Endothelial cell (in vitro differentiated cells): ENCODE data around the gene CLEC4F. TPM values are rescaled to one million over a fixed set of nuclear protein-coding genes. Genes with fewer than 3 reads are reported as not detected.
A peak's percentile ranks its signal among the peaks of the same experiment; 100 is the strongest.

ENCODE experiments used
- DNase-seq: peaks from one replicate; pipeline ENCODE4 v3.0.0; 2021; ENCODE audit warnings: low spot score
- H3K27ac Mint-ChIP-seq: one replicate; pipeline ENCODE4 v1.8.0; 2021; ENCODE audit warnings: mixed read lengths, inconsistent platforms; ENCODE audit not compliant: unreplicated experiment
- H3K27me3 Mint-ChIP-seq: one replicate; pipeline ENCODE4 v1.8.0; 2021; ENCODE audit warnings: mild to moderate bottlenecking, moderate library complexity, mixed read lengths, inconsistent platforms; ENCODE audit not compliant: unreplicated experiment
- H3K36me3 Mint-ChIP-seq: one replicate; pipeline ENCODE4 v1.8.0; 2021; ENCODE audit warnings: mild to moderate bottlenecking, low read depth, mixed read lengths, inconsistent platforms; ENCODE audit not compliant: unreplicated experiment
- H3K4me1 Mint-ChIP-seq: one replicate; pipeline ENCODE4 v1.8.0; 2021; ENCODE audit warnings: mild to moderate bottlenecking, mixed read lengths, inconsistent platforms; ENCODE audit not compliant: unreplicated experiment
- H3K4me3 Mint-ChIP-seq: one replicate; pipeline ENCODE4 v1.8.0; 2021; ENCODE audit warnings: mild to moderate bottlenecking, mixed read lengths, inconsistent platforms; ENCODE audit not compliant: unreplicated experiment
- H3K9me3 Mint-ChIP-seq: one replicate; pipeline ENCODE4 v1.8.0; 2021; ENCODE audit warnings: mixed read lengths, inconsistent platforms; ENCODE audit not compliant: unreplicated experiment
- total RNA-seq: library from RNA; stranded (reverse); fragmentation: NEBNext Ultra II Directional; extraction: Animal tissue kit (Norgen Biotek cat#: 25700); gene quantifications from one replicate; pipeline ENCODE4 v1.2.1, GENCODE V29; 2021; ENCODE audit not compliant: unreplicated experiment
- TF ChIP-seq, protein P1 (sequence below): fragments of 200-600 bp; sonication (generic); IDR thresholded peaks from one replicate; pipeline ENCODE4 v1.5.0; 2021; ENCODE audit warnings: antibody characterized with exemption; ENCODE audit not compliant: unreplicated experiment

The CLEC4F gene
- total RNA-seq, 1 donor from 2014 or later: 0.23 TPM

DNA sequence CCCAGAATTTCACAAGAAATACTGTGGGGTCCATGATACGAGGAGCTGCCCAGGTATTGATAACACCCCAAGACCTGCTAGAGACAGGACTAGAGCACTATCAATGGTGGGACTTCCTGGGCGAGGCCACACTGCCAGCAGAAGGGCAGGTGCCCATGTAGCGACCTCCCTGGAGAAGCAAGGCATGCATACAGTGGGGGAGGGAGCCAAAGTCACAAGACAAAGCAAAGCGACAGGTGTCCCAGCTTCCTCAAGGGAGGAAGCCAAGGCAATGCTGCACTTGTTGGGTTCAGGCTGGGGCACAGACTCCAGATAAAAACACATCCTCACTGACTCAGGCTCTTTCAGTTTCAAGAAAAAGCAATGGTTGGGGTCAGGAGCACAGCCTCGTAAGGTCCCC, 7.7 kb upstream of the CLEC4F start:
- peaks cover 4% of the 10 kb centered on the region for H3K27me3 Mint-ChIP-seq
- TF ChIP-seq, protein P1, sequence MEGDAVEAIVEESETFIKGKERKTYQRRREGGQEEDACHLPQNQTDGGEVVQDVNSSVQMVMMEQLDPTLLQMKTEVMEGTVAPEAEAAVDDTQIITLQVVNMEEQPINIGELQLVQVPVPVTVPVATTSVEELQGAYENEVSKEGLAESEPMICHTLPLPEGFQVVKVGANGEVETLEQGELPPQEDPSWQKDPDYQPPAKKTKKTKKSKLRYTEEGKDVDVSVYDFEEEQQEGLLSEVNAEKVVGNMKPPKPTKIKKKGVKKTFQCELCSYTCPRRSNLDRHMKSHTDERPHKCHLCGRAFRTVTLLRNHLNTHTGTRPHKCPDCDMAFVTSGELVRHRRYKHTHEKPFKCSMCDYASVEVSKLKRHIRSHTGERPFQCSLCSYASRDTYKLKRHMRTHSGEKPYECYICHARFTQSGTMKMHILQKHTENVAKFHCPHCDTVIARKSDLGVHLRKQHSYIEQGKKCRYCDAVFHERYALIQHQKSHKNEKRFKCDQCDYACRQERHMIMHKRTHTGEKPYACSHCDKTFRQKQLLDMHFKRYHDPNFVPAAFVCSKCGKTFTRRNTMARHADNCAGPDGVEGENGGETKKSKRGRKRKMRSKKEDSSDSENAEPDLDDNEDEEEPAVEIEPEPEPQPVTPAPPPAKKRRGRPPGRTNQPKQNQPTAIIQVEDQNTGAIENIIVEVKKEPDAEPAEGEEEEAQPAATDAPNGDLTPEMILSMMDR: no peak
- peaks cover 56% of the 10 kb centered on the region for H3K4me1 Mint-ChIP-seq
- H3K36me3 Mint-ChIP-seq: peaks cover 7% of the 10 kb centered on the region
- DNase-seq: no peak
- no peaks in the 10 kb centered on the region for H3K9me3 Mint-ChIP-seq
- no peak overlapping the region for H3K4me3 Mint-ChIP-seq
- no peak overlapping the region for H3K27ac Mint-ChIP-seq

DNA sequence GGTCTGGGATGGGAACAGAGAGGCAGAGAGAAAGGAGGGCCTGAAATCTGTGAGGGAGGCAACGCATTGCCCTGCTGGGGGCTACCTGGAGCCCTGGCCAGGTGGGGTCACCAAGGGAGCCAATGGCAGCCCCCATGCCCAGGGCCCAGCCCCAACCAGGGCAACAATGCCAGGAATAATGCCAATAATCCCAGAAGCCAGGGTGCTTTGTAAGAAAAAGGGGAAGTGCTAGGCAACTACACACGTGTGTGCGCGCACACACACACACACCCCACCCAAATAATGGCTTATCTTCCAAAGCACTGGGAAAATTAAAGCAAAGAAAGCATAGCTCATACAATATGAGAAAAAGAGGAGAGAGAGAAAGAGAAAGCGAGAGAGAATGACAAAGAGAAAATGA, 7.0 kb upstream of the CLEC4F start:
- peak overlapping the region; percentile 89 for H3K27ac Mint-ChIP-seq
- H3K4me1 Mint-ChIP-seq: peaks cover 56% of the 10 kb centered on the region
- TF ChIP-seq, protein P1: no peak
- no peaks in the 10 kb centered on the region for H3K9me3 Mint-ChIP-seq
- peaks cover 4% of the 10 kb centered on the region for H3K36me3 Mint-ChIP-seq
- peak overlapping the region; percentile 54 for H3K4me3 Mint-ChIP-seq
- peaks cover 4% of the 10 kb centered on the region for H3K27me3 Mint-ChIP-seq
- no peak for DNase-seq

DNA sequence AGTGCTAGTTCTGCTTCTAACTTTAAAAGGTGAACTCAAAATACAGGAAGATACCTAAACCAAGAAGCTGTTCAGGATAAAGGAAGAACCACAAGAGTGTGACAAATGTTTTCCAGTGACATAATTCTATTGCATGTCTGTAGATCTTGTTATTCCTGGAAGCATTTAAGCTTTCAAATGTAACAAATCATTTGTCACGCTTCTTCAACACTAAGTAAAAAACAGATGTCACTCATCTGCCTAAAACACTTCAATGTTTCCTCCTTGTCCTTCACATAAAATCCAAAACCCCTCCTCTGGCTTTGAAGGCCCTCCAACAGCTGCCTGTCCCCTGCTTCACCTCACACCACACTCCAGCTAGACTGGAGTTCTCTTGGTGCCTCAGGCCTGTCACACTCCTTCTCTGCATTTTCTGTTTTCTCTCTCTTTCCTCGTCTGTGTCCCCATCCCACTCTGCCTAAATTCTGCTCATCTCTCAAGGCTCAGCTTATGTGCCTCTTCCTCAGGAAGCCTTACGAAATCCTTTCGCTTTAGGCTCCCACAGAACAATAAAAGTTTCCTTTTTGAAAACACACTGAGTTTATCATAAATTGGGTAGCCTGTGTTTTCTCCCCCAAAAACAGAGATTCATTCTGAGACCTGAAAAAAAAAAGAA, 6.4 kb upstream of the CLEC4F start:
- Mint-ChIP-seq H3K27ac (peak overlapping the region; percentile 89), H3K4me3 (peak overlapping the region; percentile 54), H3K36me3 (peaks cover 4% of the 10 kb centered on the region), H3K27me3 (peaks cover 4% of the 10 kb centered on the region), H3K4me1 (peaks cover 52% of the 10 kb centered on the region), H3K9me3 (no peaks in the 10 kb centered on the region)
- TF ChIP-seq, protein P1: no peak
- no peak for DNase-seq

DNA sequence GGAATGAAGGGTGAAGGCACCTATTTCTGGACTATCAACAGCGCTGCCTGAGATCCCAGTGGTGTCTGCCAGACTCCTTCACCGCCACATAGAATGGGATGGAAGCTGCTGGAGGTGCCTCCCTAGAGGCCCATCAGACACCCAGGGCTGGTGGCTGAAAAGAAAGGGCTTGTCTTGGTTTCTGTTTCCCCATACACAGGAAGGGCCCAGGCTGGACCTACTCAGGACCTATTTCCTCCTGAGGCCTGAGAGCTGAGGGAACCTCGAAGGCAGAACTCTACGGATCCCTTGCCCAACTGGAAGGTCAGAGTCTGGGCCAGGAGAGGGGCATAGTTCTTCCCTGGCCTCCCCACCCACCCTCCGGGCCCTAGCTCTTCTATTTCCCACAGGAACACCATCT, 2.9 kb upstream of the CLEC4F start:
- Mint-ChIP-seq H3K36me3 (no peaks in the 10 kb centered on the region), H3K9me3 (no peaks in the 10 kb centered on the region), H3K4me3 (no peak overlapping the region), H3K27ac (no peak overlapping the region), H3K4me1 (peaks cover 25% of the 10 kb centered on the region), H3K27me3 (peaks cover 5% of the 10 kb centered on the region)
- DNase-seq: no peak
- TF ChIP-seq, protein P1: no peak

DNA sequence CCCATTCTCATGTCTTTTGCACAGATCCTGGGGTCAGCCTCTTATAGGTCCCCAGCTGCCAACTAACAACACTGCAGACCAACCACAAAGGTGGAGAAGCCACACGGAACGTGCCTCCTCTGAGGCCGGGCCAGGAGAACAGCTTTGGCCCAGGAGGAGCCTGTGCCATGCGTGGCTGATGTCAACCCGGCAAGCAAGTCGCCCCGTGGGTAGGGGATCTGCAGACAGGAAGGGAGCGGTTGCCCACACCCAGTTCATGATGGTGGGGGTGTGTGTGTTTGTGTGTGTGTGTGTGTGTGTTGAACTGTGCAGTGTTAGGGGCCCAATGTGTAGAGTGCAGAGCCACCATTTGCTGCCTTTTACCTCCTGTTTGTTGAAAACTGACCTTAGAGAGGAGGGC, 2.4 kb upstream of the CLEC4F start:
- Mint-ChIP-seq H3K4me3 (no peak overlapping the region), H3K9me3 (no peaks in the 10 kb centered on the region), H3K4me1 (peaks cover 21% of the 10 kb centered on the region), H3K36me3 (no peaks in the 10 kb centered on the region), H3K27me3 (peaks cover 5% of the 10 kb centered on the region), H3K27ac (no peak overlapping the region)
- TF ChIP-seq, protein P1: no peak
- no peak for DNase-seq
